ENCODE results near the gene TPCN2.

Gene TPCN2

DNA sequence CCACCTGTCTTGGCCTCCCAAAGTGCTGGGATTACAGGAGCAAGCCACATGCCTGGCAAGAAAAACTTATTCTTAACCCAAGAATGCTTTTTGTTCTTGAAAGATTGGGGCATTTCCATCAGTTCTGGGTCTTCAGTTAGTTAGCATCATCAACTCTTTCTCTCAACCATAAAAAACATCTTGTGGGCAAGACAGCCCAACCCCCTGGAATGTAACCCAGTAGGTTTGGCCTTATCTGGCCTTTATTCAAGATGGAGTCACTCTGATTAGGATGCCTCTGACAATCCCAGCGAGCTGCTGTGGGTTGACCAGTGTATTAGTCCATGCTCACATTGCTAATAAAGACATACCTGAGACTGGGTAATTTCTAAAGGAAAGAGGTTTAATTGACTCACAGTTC lies 9.2 kb upstream of the TPCN2 start:
- DNase-seq = no peak

DNA sequence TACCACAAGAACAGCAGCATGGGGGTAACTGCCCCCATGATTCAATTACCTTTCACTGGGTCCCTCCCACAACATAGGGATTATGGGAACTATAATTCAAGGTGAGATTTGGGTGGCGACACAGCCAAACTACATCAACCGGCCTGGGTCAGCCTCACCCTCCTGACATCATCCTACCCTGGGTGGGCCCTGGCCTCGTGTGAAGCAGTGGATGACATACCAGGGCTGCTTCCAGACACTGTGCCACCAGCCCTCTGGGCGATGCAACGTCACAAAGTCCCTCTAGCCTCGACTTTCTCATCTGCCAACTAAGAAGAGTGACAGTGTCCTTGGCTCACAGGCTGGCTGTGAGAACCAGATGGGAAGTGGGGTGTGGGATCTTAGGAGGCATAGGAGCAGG lies 8.7 kb upstream of the TPCN2 start:
- DNase-seq = no peak

DNA sequence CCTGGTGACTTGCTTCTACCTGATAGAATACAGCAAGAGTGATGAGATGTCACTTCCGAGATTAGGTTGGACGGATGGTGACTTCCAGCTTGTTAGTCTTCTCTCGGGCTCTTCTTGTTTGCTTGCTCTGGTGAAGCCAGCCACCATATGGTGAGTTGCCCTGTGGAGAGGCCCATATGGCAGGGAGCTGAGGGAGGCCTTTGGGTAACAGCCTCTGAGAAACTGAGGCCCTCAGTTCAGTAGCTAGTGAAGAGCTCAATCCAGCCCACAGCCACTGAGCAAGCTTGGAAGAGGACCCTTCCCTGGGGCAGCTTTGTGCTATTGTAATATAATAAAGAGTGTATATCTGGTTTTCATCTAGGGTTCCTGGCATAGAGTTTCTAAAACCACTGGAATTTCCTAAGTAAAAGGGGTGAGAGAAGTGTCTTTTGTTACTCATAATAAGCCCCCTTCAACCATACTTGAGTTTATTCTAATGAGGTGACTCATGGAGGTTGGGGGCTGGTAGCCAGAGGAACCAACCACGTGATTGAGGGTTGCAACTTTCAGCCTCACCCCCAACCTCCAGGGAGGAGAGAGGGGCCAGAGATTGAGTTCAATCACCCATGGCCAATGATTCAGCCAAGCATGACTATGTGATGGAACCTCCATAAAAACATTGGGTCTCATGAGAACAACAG lies 8.0 kb upstream of the TPCN2 start:
- DNase-seq = no peak

DNA sequence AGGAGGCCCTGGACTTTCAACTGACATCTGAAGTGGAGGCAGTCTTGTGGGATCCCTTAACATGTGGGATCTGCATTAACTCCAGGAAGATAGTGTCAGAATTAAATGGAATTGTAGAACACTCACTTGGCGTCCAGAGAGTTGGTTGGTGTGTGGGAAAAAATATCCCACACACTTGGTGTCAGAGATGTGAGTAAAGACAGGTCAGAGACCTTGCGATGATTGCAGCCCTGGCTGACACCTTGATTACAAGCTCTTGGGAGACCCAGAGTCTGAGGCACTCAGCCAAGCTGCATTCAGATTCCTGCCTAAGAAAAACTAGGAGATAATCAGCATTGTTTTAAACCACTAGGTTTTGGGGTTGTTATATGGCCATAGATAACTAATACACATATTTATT lies 7.2 kb upstream of the TPCN2 start:
- no peak for DNase-seq

DNA sequence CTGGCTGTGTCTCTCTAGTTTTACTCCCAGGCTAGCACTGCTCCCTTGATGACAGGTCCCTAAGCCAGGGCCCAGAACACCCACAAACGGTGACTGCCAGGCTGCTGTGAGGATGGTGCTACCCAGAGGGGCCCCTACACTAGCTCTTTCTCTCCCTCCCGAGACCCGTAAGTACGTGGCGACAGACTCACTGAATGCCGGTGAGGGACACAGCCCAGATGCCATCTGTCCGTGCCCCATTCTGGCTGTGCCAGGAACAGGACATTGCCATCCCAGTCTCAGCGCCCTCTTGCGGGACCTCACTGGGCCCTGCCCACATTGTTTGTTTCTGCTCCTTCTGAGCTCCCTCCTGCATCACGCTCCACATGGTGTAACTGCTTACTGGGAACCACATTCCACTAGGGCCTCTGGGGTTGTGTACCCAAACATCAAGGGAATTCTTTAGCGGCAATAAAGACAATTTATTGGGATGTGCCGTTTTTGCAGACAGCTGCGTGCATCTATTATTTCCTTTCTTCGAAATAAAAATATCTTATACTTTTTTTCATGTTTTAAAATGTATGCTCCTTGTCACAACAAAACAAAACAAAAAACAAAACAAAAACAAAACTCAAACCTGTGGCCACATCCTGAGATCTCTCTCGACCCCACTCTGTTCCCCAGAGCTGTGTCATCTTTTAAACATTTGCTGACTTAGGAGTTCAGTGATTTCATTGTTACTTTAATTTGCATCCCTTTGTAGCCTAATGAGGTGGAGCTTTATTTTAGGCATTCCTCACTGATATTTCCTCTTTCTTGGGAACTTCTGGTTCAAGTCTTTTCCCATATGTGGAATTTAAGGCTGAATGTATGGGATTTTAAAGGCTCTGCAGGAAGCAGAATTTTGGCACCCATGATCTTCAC lies 4.4 kb upstream of the TPCN2 start:
- peak; percentile 75 for DNase-seq

DNA sequence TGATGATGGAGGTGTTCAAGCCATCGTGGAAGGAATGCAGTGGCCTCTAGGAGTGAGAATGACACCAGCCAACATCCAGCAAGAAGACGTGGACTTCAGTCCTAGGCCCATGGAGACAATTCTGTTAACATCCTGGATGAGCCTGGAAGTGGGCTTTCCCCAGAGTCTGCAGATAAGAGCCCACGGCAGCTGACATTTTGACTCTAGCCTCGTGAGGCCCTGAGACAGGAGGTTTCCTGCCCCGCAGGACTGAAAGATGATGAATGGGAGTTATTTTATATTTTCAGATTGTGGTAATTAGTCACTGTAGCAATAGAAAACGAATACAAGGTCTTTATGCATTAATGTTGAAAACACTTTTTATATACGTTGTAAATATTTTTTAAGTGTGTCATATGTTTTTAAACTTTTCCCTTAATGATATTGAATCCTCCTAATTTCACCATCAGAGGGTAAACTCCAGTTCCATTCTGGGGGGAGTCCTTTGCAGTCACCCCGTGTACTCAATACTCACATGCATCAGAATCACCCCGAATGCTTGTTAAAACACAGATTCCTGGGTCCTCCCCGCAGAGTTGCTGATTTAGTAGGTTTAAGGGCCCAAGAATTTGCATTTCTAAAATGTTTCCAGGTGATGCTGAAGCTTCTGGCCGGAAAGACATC lies 570 bp upstream of the TPCN2 start:
- no peak for DNase-seq

DNA sequence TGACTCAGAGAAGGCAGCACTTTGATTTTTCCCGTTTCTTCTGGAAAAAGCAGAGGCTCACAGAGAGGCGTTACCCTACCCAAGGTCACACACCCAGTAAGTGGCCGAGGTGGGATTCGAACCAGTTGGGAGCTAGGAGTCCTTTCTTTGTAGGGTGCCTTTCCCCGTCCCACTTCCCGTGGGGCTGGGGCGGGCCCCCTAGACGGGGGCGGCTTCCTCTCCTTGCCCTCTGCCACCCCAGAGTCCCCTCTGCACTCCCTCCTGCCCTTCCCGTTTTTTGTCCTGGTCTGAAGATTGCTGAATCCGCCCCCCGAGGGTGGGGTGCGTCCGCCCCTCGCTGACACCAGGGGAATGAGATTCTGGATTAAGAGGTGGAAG lies 747 bp downstream of the TPCN2 start:
- DNase-seq = no peak

DNA sequence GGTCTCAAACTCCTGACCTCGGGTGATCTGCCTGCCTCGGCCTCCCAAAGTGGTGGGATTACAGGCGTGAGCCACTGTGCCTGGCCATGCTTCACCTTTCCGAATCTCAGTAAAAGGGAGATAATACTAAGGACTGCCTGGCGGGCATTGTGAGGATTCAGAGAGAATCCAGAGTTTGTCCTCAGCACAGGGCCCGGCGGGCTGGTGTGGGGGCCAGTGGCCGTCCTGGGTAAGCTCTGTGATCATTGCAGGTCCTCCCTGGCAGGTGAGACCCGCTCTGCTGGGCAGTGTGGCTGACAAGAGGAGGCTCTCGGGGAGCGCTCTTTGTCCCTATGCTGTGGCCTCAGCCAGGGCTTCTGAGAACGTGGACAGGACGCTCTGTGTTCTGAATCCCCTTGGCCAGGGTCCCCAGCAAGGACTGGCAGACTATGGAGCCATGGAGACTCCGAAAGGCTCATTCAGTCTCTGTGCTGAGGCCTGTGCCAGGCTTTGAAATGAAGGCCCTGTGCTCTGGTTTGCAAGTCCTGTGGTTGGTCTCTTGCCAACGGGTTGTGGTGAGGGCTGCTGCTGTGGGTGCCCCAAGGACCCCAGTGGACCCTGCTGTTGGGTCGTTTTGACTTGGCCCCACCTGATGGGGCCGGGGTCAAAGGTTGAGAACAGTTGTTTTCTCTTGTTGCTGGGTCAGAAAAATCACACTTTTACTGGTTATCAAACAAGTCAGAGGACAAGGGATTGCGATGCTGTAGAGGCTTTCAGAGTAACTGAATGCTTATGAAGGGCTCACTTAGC lies 2.1 kb downstream of the TPCN2 start:
- peak; percentile 25 for DNase-seq

DNA sequence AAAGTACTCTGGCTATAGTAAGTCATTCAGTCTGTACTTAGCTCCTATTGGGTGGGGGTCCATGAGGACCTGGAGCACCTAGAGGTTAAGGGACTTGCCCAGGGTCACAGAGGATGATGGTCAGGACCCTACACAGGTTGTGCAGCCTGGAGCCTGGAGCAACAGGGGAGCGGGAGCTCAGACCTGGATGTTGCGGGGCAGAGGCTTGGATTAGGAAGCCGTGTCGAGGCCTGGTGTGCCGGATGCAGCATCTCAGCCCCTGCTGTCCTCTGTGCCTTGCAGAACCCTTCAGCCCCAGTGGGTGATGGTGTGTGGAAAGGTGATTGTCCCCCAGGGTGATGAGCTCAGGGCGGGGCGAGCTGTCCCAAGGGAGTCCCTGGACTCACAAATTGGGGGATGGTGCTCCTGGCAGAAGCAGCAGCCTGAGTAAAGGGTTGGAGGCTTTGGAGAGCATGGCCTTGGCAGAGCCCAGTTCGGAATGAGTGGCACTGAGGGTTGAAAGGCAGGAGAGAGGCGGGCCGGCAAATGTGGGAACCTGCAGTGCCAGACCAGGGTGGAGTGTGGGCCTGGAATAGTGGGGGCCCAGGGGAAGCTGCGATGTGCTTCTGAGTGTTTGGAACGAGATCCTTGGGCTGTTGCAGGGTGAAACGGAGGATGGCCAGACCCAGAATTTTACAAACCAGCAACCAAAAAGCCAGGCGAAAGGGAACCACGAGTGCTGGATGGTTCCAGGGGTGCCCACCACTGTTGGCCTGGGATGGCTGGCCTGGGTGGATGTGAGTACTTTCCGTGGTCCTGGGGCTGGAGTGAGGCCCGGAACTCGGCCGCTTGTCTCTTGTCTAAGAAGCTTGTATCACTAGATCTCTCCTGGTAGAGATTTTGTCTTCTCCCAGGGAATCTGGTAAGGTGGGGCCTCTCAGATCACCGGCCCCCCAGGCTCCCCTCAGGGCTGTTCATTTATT lies 2.9 kb downstream of the TPCN2 start:
- DNase-seq = no peak

DNA sequence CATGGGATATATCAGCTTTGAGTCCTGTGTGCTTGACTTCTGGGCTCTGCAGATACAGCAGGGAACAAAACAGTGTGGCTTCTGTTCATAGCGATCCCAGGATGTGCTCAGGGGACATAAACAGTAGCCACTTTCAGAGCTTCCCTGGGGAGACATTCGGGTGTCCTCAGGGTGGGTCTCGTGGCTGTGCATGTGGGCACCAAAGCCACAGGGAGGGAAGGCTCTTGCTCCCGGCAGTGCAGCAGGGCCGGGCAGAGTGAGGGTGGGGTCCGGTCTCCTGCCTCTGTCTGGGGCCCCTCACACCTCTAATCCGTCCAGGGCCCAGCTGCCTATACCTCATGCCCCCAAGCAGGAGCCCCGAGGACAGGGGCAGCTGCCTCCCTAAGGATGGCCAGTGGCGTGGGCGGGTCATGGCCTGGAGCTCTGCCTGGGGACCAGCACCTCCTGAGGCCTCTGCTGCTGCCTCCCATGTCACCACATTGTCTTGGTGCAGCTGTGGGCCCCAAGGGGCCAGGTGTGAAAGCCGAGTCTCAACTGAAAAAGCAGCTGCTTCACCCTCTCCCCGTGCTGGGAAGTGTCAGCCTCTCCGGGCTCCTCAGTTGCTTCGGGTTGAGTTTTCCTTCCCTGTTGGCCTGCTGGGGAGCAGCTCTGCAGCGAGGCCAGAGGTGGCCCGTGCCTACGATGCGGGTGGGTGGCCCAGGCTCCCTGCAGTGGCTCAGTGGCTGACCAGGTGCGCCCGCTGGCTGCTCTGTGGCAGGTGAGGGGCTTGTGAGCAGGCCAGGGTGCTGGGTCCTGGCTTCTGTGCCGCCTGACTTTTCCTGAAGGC lies 3.8 kb downstream of the TPCN2 start:
- no peak for DNase-seq

DNA sequence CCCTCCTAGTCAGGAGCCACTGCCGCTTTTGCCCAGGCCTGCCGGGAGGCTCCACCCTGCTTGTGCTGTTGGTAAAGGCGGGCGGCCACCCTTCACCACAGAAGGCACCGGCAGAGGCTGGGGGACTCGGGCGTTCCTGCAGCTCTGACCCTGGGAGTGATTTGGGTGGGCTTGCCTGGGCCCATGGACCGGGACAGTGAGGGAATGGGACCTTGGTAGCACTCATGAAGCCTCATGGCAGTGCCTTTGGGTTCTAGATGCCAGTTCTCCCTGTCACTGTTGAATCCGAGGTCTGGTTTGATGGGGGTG lies 4.4 kb downstream of the TPCN2 start:
- no peak for DNase-seq

DNA sequence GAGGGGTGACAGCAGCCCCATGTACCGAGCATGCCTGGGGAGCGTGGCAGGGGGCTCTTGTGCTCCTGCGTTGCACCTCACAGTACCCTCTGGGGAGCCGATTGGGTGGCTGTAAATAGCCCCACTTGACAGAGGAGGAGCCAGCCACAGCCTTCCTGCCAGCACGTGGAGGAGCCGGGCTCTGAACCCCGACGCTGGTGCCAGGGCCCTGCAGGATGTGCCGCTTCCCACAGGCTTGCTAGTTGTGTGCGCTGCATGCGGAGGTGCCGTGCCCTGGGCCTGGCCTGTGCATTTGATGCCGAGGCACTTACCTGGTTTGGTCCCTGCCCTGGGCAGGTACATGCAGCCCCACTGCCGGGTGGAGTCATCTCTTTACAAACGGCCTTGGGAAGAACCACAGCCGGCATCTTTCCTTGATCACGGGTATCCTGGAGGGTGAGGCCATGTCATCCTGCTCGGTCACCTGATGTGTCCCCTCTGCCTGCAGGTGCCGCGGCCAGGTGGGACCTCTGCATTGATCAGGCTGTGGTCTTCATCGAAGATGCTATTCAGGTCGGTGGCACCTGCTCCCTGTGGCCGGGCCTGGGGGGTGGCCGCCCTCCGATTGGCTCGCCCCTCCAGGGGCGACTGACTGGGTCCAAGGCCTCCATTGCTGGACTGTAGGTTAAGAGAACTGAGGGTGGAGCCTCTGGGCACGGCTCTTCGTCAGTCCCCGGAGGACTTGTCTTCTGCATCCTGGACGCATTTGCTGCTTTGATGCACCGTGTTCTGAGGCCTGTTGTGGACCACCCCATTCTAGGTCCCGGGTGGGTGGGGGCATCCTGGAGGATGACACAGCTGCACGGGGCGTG lies 5.0 kb downstream of the TPCN2 start:
- no peak for DNase-seq

DNA sequence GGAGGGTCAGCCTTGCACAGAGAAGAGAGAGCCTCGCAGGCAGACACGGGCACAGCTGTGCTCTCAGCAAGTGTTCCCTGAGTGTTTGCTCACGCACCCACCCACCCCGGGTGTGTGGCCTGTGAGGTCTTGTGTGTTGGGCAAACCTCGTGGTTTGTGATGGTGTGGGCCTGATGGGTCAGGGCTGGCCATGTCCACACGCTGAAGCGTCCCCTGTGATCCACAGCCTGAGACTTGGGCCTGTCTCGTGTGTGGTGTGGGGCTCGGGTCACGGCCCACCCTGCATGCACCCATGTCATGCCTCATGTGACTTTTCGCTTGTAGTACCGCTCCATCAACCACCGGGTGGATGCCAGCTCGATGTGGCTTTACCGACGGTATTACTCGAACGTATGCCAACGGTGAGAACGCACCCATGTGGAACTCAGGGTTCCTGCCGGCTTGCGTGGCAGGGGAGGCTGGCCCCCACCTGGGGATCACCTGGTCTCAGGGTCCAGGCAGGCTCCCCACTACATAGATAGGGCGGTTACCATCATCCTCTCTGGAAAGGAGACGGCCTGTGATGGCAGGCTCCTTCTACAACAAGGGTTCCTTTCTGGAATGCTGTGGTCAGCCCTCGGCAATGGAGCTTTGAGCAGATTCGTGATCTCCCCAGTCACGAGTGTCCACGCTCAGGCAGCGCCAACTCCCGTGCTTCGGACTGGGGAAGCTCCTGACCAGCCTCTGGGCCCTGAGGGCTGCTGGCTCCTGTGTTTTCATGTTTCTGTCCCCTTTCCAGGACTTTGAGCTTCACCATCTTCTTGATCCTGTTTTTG lies 5.9 kb downstream of the TPCN2 start:
- DNase-seq = no peak

DNA sequence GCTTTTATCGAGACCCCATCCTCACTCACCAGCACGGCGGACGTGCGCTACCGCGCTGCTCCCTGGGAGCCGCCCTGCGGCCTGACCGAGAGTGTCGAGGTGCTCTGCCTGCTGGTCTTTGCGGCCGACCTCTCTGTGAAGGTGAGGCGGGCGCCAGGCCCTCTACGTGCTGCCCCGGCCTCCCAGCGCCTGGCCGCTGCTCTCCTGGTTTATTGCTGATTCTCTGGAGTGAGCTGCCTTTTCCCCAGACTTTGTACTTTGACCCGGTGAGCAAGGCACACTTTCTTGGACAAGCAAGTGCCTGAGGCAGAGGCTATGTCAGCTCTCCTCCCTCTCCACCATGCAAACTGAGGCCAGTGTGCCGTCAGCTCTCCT lies 6.5 kb downstream of the TPCN2 start:
- no peak for DNase-seq

DNA sequence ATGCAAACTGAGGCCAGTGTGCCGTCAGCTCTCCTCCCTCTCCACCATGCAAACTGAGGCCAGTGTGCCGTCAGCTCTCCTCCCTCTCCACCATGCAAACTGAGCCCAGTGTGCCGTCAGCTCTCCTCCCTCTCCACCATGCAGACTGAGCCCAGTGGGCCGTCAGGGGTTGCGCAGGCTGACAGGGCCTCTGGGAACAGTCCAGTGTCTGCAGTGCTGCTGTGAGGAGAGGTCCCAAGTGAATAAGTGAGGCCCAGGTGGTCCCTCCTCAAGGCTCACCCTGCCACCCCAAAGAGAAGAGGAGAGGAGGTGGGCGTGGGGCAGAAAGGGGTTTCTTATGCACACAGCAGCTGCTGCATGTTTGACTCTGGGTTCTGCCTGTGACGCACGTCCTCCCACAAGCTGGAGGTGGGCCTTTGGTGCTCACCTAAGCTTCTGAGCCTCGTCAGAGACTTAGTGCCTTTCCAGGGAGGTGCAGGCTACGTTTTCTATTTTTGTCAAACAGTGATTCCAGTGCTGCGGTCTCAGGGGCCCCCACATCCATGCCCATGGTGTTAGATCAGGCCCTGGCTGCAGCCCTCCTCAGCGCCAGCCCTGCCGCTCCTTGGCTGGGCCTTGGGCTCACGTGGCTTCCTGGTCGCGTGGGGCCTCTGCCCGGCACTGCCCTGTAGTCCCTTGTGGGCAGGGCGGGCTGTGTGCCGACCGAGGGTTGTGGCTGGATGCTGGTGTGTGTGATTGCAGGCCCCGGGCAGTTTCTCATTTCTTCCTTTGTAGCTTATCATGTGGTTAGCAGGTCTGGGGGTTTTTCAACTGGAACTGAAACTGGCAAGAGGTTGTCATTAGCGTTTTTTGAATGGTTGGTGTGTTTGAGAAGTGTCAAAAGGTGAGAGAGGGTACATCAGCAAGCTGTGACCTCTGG lies 7.1 kb downstream of the TPCN2 start:
- peak; percentile 62 for DNase-seq

DNA sequence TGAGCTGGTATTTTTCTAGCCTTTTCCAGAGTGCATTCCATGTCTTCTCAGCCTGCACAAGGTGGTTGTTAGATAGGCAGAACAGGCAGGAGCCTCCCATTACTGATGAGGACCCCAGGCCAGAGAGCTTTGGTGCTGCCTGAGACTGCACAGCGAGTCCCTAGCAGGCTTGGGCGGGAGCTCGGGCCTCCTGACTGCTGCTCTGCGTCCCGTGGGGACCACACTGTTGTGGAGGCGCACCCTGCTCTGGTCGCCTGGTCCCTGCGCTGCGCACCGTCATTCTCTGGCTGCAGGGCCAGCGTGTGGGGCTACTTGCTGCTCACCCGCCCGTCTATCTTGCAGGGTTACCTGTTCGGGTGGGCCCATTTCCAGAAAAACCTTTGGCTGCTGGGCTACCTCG lies 8.5 kb downstream of the TPCN2 start:
- no peak for DNase-seq

DNA sequence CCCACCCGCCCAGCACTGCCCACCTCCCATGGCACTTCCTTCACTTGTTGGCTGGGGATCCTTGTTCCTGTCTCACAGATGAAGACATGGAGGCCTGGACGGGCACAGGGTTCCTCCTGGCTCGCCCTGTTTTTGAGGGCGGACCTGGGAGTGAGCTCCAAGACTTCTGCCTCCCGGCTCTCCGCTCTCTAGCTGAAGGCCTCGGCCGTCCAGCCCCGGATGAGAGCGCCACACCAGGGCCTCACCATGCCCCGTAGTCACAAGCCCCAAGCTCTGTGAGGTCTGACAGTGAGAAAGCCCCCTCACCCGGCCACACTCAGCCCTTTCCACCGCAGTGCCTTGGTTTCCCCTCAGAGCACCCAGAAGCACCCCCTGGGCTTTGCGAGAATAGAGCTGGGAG lies 9.1 kb downstream of the TPCN2 start:
- DNase-seq = no peak
